HG03139 (cell line): ENCODE measurements around the gene SERPINH1.
A peak's percentile ranks its signal among the peaks of the same experiment; 100 is the strongest.

Experiments used
- ATAC-seq: cut with Tn5 transposase; IDR thresholded peaks from one replicate; pipeline ENCODE4 v1.9.1; 2021; ENCODE audit not compliant: unreplicated experiment

SERPINH1 gene

GRCh38 chr11:75562048-75562835, at the start of gene SERPINH1:
Gene SERPINH1 (plus strand): TSS chr11:75562253. CDS start chr11:75566350, 4,097 bp downstream.
- peak; percentile 69 for ATAC-seq

- ATAC-seq, result no peak
These were observed 48.8 kb upstream of the SERPINH1 start for GRCh38 chr11:75513250-75513649.

- no peak for ATAC-seq
These were observed 47.5 kb upstream of the SERPINH1 start for GRCh38 chr11:75514596-75514995.

- no peak for ATAC-seq
These were observed 45.9 kb upstream of the SERPINH1 start for GRCh38 chr11:75516140-75516539.

GRCh38 chr11:75516886-75517285, 45.2 kb upstream of the SERPINH1 start:
- ATAC-seq, result no peak

- no peak for ATAC-seq
These were observed 43.9 kb upstream of the SERPINH1 start for GRCh38 chr11:75518204-75518549.

- ATAC-seq, result no peak
These were observed 43.0 kb upstream of the SERPINH1 start for GRCh38 chr11:75518771-75519653.

GRCh38 chr11:75520688-75521087, 41.4 kb upstream of the SERPINH1 start:
- no peak for ATAC-seq

GRCh38 chr11:75522286-75523044, 39.6 kb upstream of the SERPINH1 start:
- no peak for ATAC-seq

GRCh38 chr11:75523189-75523588, 38.9 kb upstream of the SERPINH1 start:
- ATAC-seq, result no peak

GRCh38 chr11:75523811-75524664, 38.0 kb upstream of the SERPINH1 start:
- ATAC-seq, result no peak

- ATAC-seq, result no peak
These were observed 37.2 kb upstream of the SERPINH1 start for GRCh38 chr11:75524665-75525432.

- peak; percentile 55 for ATAC-seq
These were observed 36.4 kb upstream of the SERPINH1 start, which contains the start of gene GDPD5 for GRCh38 chr11:75525433-75526191. Gene GDPD5 (minus strand): TSS chr11:75525941. CDS start chr11:75477735, 48,206 bp downstream.

GRCh38 chr11:75526192-75526541, 35.9 kb upstream of the SERPINH1 start:
- no peak for ATAC-seq

- no peak for ATAC-seq
These were observed 34.9 kb upstream of the SERPINH1 start for GRCh38 chr11:75527130-75527529.

- no peak for ATAC-seq
These were observed 33.9 kb upstream of the SERPINH1 start for GRCh38 chr11:75527938-75528735.

GRCh38 chr11:75530577-75530976, 31.5 kb upstream of the SERPINH1 start:
- no peak for ATAC-seq

GRCh38 chr11:75531325-75531724, 30.7 kb upstream of the SERPINH1 start:
- ATAC-seq, result no peak
